Kidney epithelial cell (primary cell): Measurements from ENCODE around the gene TFAP2E. TPM values are rescaled to one million over a fixed set of nuclear protein-coding genes. Genes with fewer than 3 reads are reported as not detected.
A peak's percentile ranks its signal among the peaks of the same experiment; 100 is the strongest.

Experiments
- DNase-seq: peaks from one replicate; pipeline ENCODE4 v3.0.0-alpha.2; 2010; ENCODE audit warnings: low read depth
- H3K27me3 ChIP-seq: 2 replicates; pipeline ENCODE4 v1.6.0; 2011; ENCODE audit warnings: low read length; ENCODE audit not compliant: control insufficient read depth, insufficient read depth
- H3K36me3 ChIP-seq: 2 replicates; pipeline ENCODE4 v1.5.1; 2011; ENCODE audit warnings: low read length; ENCODE audit not compliant: control insufficient read depth, insufficient read depth
- H3K4me3 ChIP-seq: 2 replicates; pipeline ENCODE4 v1.5.1; 2011; ENCODE audit warnings: low read depth, mild to moderate bottlenecking, control low read depth, low read length
- total RNA-seq: library from RNA; depleted of rRNA; stranded (reverse); fragments of >200 nt; gene quantifications from 2 replicates; pipeline ENCODE4 v1.2.3, GENCODE V29; 2015
- TF ChIP-seq, protein P1 (sequence below): IDR thresholded peaks from 2 replicates; pipeline ENCODE4 v1.5.1; 2011; ENCODE audit warnings: mild to moderate bottlenecking, moderate library complexity, low read length, control low read depth, inconsistent platforms; ENCODE audit not compliant: insufficient read depth, poor library complexity, severe bottlenecking

TFAP2E gene
- total RNA-seq, 1 donor from 2014 or later, result 0.67 TPM

DNA sequence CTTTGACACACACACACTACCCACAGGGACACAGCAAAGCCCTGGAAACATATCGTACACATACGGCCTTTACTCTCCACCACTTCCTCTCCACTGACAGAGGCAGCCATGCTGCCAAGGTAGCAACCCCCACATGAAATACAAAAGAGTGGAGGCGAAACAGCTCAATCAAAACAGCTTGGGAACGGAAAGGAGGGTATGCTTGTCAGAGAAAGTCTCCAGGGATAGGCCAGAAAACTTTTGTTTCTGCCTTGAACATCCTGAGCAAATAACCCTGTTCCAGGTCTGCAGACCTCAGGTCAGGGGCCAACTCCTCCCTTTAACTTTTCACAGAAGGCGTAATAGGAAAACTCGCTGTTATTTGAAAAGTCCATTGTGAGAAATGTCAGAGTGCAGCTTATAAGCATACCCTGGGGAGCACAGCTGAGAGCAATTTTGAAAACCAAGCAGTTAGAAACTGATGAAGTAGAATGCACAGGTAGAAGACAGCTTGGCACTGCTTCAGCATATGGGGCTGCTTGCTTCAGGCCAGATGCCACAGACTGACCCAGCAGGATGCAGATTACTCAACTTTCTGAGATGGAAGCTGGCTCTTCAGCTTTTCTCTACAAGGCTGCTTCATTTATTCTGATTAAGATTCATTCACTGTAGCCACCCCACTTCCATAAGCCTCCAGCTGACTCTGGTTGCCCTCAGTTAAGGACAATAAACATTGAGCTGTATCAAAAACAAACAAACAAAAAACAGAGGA lies 33.9 kb upstream of the TFAP2E start:
- no peak for DNase-seq
- H3K27me3 ChIP-seq, result no peaks in the 10 kb centered on the region
- H3K4me3 ChIP-seq, result no peak overlapping the region
- H3K36me3 ChIP-seq, result no peaks in the 10 kb centered on the region
- TF ChIP-seq, protein P1, sequence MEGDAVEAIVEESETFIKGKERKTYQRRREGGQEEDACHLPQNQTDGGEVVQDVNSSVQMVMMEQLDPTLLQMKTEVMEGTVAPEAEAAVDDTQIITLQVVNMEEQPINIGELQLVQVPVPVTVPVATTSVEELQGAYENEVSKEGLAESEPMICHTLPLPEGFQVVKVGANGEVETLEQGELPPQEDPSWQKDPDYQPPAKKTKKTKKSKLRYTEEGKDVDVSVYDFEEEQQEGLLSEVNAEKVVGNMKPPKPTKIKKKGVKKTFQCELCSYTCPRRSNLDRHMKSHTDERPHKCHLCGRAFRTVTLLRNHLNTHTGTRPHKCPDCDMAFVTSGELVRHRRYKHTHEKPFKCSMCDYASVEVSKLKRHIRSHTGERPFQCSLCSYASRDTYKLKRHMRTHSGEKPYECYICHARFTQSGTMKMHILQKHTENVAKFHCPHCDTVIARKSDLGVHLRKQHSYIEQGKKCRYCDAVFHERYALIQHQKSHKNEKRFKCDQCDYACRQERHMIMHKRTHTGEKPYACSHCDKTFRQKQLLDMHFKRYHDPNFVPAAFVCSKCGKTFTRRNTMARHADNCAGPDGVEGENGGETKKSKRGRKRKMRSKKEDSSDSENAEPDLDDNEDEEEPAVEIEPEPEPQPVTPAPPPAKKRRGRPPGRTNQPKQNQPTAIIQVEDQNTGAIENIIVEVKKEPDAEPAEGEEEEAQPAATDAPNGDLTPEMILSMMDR, result no peak

DNA sequence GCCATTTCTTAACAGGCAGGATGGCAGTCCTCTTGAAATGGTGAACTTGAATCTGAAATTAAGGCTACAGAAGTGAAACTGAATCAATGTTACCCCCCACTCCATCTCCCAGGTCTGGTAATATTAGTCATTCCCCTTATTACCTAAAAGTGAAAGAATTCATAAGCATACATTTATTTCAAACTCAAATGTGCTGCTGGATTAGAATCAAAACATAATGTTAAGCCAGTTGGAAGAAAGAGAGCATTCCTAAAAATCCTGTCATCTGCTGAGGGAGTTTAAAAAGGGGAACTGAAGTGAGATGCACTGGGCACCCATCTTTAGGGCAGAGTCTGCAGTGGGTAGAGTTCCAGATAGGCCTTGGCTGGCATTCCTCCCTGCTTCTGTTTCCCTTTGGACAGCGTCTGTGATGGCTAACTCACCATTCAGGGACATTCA lies 33.3 kb upstream of the TFAP2E start:
- H3K4me3 ChIP-seq, result no peak overlapping the region
- DNase-seq, result no peak
- TF ChIP-seq, protein P1, result no peak
- no peaks in the 10 kb centered on the region for H3K27me3 ChIP-seq
- H3K36me3 ChIP-seq, result no peaks in the 10 kb centered on the region

DNA sequence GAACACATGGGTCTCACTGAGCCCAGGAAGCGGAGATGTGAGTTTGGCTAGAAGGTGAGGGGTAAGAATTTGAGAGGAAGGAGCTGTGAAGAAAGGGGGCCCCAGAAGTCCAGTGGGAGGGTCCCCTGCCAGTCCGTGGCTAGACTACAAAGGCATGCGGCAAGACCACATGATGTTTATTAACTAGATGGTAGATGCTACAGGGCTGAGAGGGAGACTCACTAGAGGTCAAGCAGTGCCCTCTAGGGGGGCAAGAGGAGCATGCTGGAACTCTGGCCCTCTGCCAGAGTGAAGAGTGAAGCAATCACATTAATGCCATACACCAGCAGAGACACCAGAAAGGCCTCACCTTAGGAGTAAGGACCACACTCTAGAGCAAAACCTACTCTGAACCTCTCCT lies 28.1 kb upstream of the TFAP2E start:
- Histone ChIP-seq H3K4me3 (no peak overlapping the region), H3K27me3 (no peaks in the 10 kb centered on the region), H3K36me3 (no peaks in the 10 kb centered on the region)
- TF ChIP-seq, protein P1, result peak; percentile 29
- DNase-seq, result no peak

DNA sequence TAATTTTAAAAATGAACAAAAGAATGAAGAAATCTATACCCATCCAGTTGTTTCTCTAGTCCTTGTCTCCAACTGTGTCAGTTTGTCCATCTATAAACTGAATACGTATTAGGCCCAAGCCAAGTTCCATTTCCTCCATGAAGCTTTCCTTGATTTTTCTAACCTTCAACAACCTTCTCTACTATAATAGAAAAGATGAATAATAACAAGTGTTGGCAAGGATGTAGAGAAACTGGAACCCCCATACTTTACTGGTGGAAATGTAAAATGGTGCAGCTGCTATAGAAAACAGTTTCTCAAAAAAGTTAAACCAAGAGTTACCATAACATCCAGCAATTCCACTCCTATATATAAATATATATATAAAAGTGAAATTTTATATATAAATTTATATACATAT lies 26.5 kb upstream of the TFAP2E start:
- no peak for DNase-seq
- Histone ChIP-seq H3K36me3 (no peaks in the 10 kb centered on the region), H3K4me3 (no peak overlapping the region), H3K27me3 (no peaks in the 10 kb centered on the region)
- TF ChIP-seq, protein P1, result no peak

DNA sequence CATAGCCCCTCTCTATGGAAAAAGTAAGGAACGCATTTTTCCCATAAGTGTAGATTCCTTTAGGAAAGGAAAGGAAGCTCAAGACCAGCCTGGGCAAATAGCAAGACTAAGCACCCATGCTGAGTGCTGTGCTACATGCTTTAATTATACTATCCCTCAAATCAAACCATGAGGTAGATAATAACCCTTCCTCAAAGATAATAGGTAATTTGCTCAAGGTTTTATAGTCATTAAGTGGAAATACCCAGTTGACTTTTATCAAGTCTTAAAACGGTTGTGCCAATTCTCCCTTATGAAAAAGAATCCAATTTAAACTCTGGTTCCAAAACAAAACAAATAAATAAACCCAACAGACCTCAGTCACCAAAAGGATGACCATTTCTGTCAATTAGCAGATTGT lies 19.3 kb upstream of the TFAP2E start:
- no peaks in the 10 kb centered on the region for H3K36me3 ChIP-seq
- DNase-seq, result no peak
- no peak overlapping the region for H3K4me3 ChIP-seq
- TF ChIP-seq, protein P1, result no peak
- no peaks in the 10 kb centered on the region for H3K27me3 ChIP-seq
